Karpas-422 (cell line): Measurements from ENCODE around the gene GNGT2. TPM values are rescaled to one million over a fixed set of nuclear protein-coding genes. Genes with fewer than 3 reads are reported as not detected.

Experiments
- DNase-seq: peaks from one replicate; pipeline ENCODE4 v3.0.0-alpha.2; 2015
- H2AFZ ChIP-seq: fragments of 200-600 bp; sonication (generic); 2 replicates; pipeline ENCODE4 v1.6.1; 2014; ENCODE audit warnings: antibody characterized with exemption, low read length, mixed read lengths
- H3K27ac ChIP-seq: fragments of 200-600 bp; sonication (generic); 2 replicates; pipeline ENCODE4 v1.5.1; 2014; ENCODE audit warnings: mild to moderate bottlenecking, low read length, moderate library complexity
- H3K27me3 ChIP-seq: fragments of 200-600 bp; sonication (generic); 2 replicates; pipeline ENCODE4 v1.6.1; 2014; ENCODE audit warnings: low read length, mixed read lengths
- H3K36me3 ChIP-seq: fragments of 200-600 bp; sonication (generic); 2 replicates; pipeline ENCODE4 v1.6.1; 2014; ENCODE audit warnings: low read length, mixed read lengths; ENCODE audit not compliant: insufficient read depth
- H3K4me1 ChIP-seq: fragments of 200-600 bp; sonication (generic); 2 replicates; pipeline ENCODE4 v1.6.1; 2014; ENCODE audit warnings: mild to moderate bottlenecking, low read length, mixed read lengths
- H3K4me2 ChIP-seq: fragments of 200-600 bp; sonication (generic); 2 replicates; pipeline ENCODE4 v1.6.1; 2014; ENCODE audit warnings: low read length, low read depth, mild to moderate bottlenecking; ENCODE audit not compliant: poor library complexity, severe bottlenecking
- H3K4me3 ChIP-seq: fragments of 200-600 bp; sonication (generic); 2 replicates; pipeline ENCODE4 v1.5.1; 2014; ENCODE audit warnings: mild to moderate bottlenecking, antibody characterized with exemption, low read length, mixed read lengths
- H3K79me2 ChIP-seq: fragments of 200-600 bp; sonication (generic); 2 replicates; pipeline ENCODE4 v1.6.1; 2014; ENCODE audit warnings: mild to moderate bottlenecking, low read length, mixed read lengths
- H3K9ac ChIP-seq: fragments of 200-600 bp; sonication (generic); 2 replicates; pipeline ENCODE4 v1.6.0; 2014; ENCODE audit warnings: low read length
- H3K9me2 ChIP-seq: fragments of 200-600 bp; sonication (generic), shearing (Covaris generic); replicated peaks from 2 replicates; pipeline ENCODE4 v1.6.0; 2014; ENCODE audit warnings: mild to moderate bottlenecking, low read length, moderate library complexity; ENCODE audit not compliant: insufficient read depth
- H3K9me3 ChIP-seq: fragments of 300-700, 200-600 bp; sonication (generic); 2 replicates; pipeline ENCODE4 v1.6.1; 2014; ENCODE audit warnings: low read length, mixed read lengths
- H4K20me1 ChIP-seq: fragments of 200-600 bp; sonication (generic); 2 replicates; pipeline ENCODE4 v1.6.1; 2014; ENCODE audit warnings: mild to moderate bottlenecking, antibody characterized with exemption, low read length, low read depth; ENCODE audit not compliant: insufficient read depth
- total RNA-seq: library from RNA; depleted of rRNA; stranded (reverse); fragments of >200 nt; shearing (Covaris generic); gene quantifications from 2 replicates; pipeline ENCODE4 v1.2.3, GENCODE V29; 2014; ENCODE audit warnings: low replicate concordance; rRNA removed

The GNGT2 gene
- total RNA-seq, 1 experiment from 2014 or later, result 25.3 TPM

DNA sequence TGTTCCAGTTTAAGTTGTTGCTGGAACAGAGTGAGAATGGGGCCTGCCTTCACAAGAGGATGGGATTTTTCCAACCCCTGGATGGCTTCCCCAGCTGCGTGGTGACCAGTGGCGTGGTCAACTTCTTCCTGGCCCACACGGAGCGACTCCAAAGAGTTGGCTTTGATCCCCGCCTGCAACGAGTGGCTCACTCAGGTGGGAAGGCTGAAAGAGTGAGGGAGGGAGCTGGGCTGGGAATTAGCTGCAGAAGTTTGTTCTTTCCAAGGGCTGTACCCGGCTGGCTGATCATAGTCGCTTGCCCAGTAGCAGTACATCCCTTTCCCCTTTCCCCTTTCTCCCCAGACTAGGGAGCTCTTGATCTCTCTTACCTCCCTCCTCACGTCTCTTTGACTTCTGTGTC, 41.7 kb downstream of the GNGT2 start:
- Histone ChIP-seq H3K9me3 (no peaks in the 10 kb centered on the region), H3K4me3 (no peak overlapping the region), H3K9ac (no peak overlapping the region), H4K20me1 (no peaks in the 10 kb centered on the region), H3K79me2 (no peaks in the 10 kb centered on the region), H3K4me2 (no peak overlapping the region), H3K27me3 (no peaks in the 10 kb centered on the region), H3K9me2 (no peaks in the 10 kb centered on the region), H3K4me1 (no peaks in the 10 kb centered on the region), H2AFZ (no peak overlapping the region), H3K36me3 (no peaks in the 10 kb centered on the region), H3K27ac (no peak overlapping the region)
- no peak for DNase-seq

DNA sequence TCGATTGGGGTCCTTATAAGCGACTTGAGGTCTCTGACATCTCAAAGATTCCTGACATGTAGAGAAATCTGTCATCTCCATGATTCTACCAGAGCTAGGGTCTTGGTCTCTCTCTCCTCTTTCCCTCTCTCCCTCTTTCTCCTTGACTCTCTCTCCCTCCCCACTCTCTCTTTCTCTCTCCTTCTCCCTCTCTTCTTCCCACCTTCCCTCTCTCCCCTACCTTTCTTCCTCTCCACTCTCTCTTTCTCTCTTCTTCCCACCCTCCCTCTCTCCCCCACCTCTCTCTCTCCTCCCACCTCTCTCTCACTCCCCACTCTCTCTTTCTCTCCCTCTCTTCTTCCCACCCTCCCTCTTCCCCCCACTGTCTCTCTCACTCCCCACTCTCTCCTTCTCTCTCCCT, 45.2 kb downstream of the GNGT2 start:
- Histone ChIP-seq H3K4me2 (no peak overlapping the region), H3K4me1 (no peaks in the 10 kb centered on the region), H3K79me2 (no peaks in the 10 kb centered on the region), H4K20me1 (no peaks in the 10 kb centered on the region), H2AFZ (no peak overlapping the region), H3K9ac (no peak overlapping the region), H3K4me3 (no peak overlapping the region), H3K27me3 (no peaks in the 10 kb centered on the region), H3K36me3 (no peaks in the 10 kb centered on the region), H3K9me3 (no peaks in the 10 kb centered on the region), H3K9me2 (no peaks in the 10 kb centered on the region), H3K27ac (no peak overlapping the region)
- no peak for DNase-seq

DNA sequence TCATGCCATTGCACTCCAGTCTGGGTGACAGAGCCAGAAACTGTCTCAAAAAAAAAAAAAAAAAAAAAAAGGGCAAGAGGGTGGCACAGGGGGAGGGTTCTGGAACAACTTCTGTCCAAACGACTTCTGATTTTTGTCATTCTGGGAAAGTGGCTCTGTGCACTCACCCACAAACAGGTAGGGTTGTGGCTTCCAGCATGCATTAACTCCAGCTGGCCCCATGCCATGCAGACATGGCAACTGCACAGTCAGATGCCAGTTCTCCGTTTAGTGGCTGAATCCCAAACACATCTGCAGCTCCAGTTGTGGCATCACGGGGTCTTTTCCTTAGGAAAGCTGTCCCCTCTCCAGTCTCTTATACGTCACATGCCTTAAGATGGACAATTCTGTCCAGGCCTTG, 47.5 kb downstream of the GNGT2 start:
- no peak for DNase-seq
- Histone ChIP-seq H2AFZ (no peak overlapping the region), H3K4me3 (no peak overlapping the region), H3K27me3 (no peaks in the 10 kb centered on the region), H3K9ac (no peak overlapping the region), H3K27ac (no peak overlapping the region), H3K79me2 (no peaks in the 10 kb centered on the region), H3K9me3 (no peaks in the 10 kb centered on the region), H3K4me1 (no peaks in the 10 kb centered on the region), H4K20me1 (no peaks in the 10 kb centered on the region), H3K36me3 (no peaks in the 10 kb centered on the region), H3K4me2 (no peak overlapping the region), H3K9me2 (no peaks in the 10 kb centered on the region)

DNA sequence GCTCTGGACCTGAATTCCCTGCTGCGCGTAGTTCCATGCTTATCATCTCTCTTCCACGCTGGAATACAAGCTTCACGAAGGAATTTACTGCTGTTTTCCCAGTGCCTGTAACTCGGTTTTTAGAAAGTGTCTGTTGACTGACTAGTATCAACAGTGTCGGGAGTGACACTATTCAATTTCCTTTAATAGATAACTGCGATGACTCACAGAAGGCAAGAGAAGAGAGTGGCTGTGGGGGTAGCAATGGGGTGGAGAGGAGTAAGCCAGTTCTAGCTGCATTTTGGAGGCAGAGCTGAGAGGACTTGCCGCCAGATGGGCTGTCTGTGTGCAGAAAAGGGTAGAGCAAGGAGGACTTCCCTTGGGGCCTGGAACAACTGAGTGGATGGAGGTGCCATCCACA, 52.6 kb downstream of the GNGT2 start:
- Histone ChIP-seq H3K27ac (no peak overlapping the region), H3K9ac (no peak overlapping the region), H2AFZ (no peak overlapping the region), H3K4me3 (no peak overlapping the region), H3K27me3 (no peaks in the 10 kb centered on the region), H3K4me1 (no peaks in the 10 kb centered on the region), H3K9me2 (no peaks in the 10 kb centered on the region), H3K36me3 (no peaks in the 10 kb centered on the region), H3K79me2 (no peaks in the 10 kb centered on the region), H3K9me3 (no peaks in the 10 kb centered on the region), H3K4me2 (no peak overlapping the region), H4K20me1 (no peaks in the 10 kb centered on the region)
- no peak for DNase-seq

GRCh38 chr17:49156256-49156655, 54.1 kb downstream of the GNGT2 start:
- Histone ChIP-seq H3K4me3 (no peak overlapping the region), H3K36me3 (no peaks in the 10 kb centered on the region), H3K9me2 (no peaks in the 10 kb centered on the region), H3K9ac (no peak overlapping the region), H3K27me3 (no peaks in the 10 kb centered on the region), H3K79me2 (no peaks in the 10 kb centered on the region), H2AFZ (no peak overlapping the region), H4K20me1 (no peaks in the 10 kb centered on the region), H3K9me3 (no peaks in the 10 kb centered on the region), H3K4me1 (no peaks in the 10 kb centered on the region), H3K27ac (no peak overlapping the region), H3K4me2 (no peak overlapping the region)
- DNase-seq, result no peak

Other genes with a start within 250 kb of the GNGT2 start
- not detected in 2 replicates for gene GIP, start 242.0 kb downstream of the GNGT2 start, total RNA-seq
- gene IGF2BP1, start 213.2 kb downstream of the GNGT2 start, total RNA-seq, result not detected in 2 replicates
- not detected in 2 replicates for gene B4GALNT2, start 77.8 kb downstream of the GNGT2 start, total RNA-seq
- 20.2 and 29.9 TPM in 2 replicates for gene ABI3, start 133 bp upstream of the GNGT2 start, total RNA-seq
- gene PHOSPHO1, start 20.2 kb upstream of the GNGT2 start, total RNA-seq, result 2.3 TPM in 1 of 2 replicates, not detected in the other
- gene ZNF652, start 151.7 kb upstream of the GNGT2 start, total RNA-seq, result 47.7 and 84.1 TPM in 2 replicates
- gene PHB1, start 204.3 kb upstream of the GNGT2 start, total RNA-seq, result 91.5 and 130 TPM in 2 replicates